ENCODE data around the gene SOX12. TPM values are rescaled to one million over a fixed set of nuclear protein-coding genes. Genes with fewer than 3 reads are reported as not detected.

Gene SOX12
- total RNA-seq (2021) (59.1 to 76.3 TPM (median 72.5 TPM) in 3 replicates), Bru-seq, nascent RNA (percentile 90 among the genes with signal in this experiment)
- long read RNA-seq, experiment 1, full-length matches to known transcripts: 109 of 109 reads
- long read RNA-seq, experiment 1, partial matches to known transcripts: 0 of 109 reads
- long read RNA-seq, experiment 1, other reads (novel, unspliced or antisense): 0 of 109 reads
- long read RNA-seq, experiment 2, full-length matches to known transcripts: 121 of 121 reads
- long read RNA-seq, experiment 2, partial matches to known transcripts: 0 of 121 reads
- long read RNA-seq, experiment 2, other reads (novel, unspliced or antisense): 0 of 121 reads
- long read RNA-seq, experiment 3, full-length matches to known transcripts: 1 of 1 reads
- long read RNA-seq, experiment 3, partial matches to known transcripts: 0 of 1 reads
- long read RNA-seq, experiment 3, other reads (novel, unspliced or antisense): 0 of 1 reads

GRCh38 chr20:325045-325888 lies at the start of gene SOX12:
SOX12 (plus strand) TSS chr20:325552; CDS start chr20:325925, 373 bp downstream.
- Mint-ChIP-seq H3K27me3 (ENCODE audit: low read depth) (no peaks in the 10 kb centered on the region), H3K36me3 (peaks cover 22% of the 10 kb centered on the region), H3K4me1 (peaks cover 57% of the 10 kb centered on the region), H3K4me3 (peak within 1 kb of the TSS; percentile 88), H3K27ac (peak within 1 kb of the TSS; percentile 99), H3K9me3 (peaks cover 4% of the 10 kb centered on the region)
- DNase-seq (ENCODE audit: low spot score) (peak; percentile 100), ATAC-seq (peak; percentile 61)
- POLR2A ChIA-PET: interaction anchor here (0.5 to 5.0 kb wide), 12 partner anchors 13 to 335 kb away, joined by 3 to 110 read pairs (median 6); partner anchors contain the start of genes NRSN2, TRIB3 and ZCCHC3
- CTCF ChIA-PET: interaction anchor here (0.6 to 3.9 kb wide), 10 partner anchors 8 to 59 kb away, joined by 3 to 55 read pairs (median 8); no protein-coding TSS in a partner anchor
- TF ChIP-seq OVOL2 (CRISPR knock-in tag; IDR thresholded peaks at IDR 0.05; ENCODE audit: borderline replicate concordance) (no peak), ARID4B (CRISPR knock-in tag; IDR thresholded peaks at IDR 0.05; ENCODE audit: borderline replicate concordance) (no peak; the same call in 1 of the 2 replicates), ZBTB21 (CRISPR knock-in tag; IDR thresholded peaks at IDR 0.05; ENCODE audit: borderline replicate concordance) (no peak), E2F4 (CRISPR knock-in tag; IDR thresholded peaks at IDR 0.05; ENCODE audit: borderline replicate concordance, low read depth) (no peak), CTCF (IDR thresholded peaks at IDR 0.05) (no peak), ZNF232 (CRISPR knock-in tag; IDR thresholded peaks at IDR 0.05) (no peak), ZNF219 (CRISPR knock-in tag; IDR thresholded peaks at IDR 0.05; ENCODE audit: borderline replicate concordance) (0 out of 2 replicates have a peak, but pooled peaks have one; percentile 28), ZNF121 (CRISPR knock-in tag; IDR thresholded peaks at IDR 0.05) (no peak), PRDM15 (CRISPR knock-in tag; IDR thresholded peaks at IDR 0.05) (no peak), ELF4 (CRISPR knock-in tag; IDR thresholded peaks at IDR 0.05; ENCODE audit: low read depth) (0 out of 2 replicates have a peak, but pooled peaks have one; percentile 27)
- TF ChIP-seq, protein P1, sequence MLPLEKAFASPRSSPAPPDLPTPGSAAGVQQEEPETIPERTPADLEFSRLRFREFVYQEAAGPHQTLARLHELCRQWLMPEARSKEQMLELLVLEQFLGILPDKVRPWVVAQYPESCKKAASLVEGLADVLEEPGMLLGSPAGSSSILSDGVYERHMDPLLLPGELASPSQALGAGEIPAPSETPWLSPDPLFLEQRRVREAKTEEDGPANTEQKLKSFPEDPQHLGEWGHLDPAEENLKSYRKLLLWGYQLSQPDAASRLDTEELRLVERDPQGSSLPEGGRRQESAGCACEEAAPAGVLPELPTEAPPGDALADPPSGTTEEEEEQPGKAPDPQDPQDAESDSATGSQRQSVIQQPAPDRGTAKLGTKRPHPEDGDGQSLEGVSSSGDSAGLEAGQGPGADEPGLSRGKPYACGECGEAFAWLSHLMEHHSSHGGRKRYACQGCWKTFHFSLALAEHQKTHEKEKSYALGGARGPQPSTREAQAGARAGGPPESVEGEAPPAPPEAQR (CRISPR knock-in tag; IDR thresholded peaks at IDR 0.05): no peak
- TF ChIP-seq, protein P2, sequence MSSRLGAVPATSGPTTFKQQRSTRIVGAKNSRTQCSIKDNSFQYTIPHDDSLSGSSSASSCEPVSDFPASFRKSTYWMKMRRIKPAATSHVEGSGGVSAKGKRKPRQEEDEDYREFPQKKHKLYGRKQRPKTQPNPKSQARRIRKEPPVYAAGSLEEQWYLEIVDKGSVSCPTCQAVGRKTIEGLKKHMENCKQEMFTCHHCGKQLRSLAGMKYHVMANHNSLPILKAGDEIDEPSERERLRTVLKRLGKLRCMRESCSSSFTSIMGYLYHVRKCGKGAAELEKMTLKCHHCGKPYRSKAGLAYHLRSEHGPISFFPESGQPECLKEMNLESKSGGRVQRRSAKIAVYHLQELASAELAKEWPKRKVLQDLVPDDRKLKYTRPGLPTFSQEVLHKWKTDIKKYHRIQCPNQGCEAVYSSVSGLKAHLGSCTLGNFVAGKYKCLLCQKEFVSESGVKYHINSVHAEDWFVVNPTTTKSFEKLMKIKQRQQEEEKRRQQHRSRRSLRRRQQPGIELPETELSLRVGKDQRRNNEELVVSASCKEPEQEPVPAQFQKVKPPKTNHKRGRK (CRISPR knock-in tag; IDR thresholded peaks at IDR 0.05; ENCODE audit: borderline replicate concordance): no peak
- TF ChIP-seq, protein P3, sequence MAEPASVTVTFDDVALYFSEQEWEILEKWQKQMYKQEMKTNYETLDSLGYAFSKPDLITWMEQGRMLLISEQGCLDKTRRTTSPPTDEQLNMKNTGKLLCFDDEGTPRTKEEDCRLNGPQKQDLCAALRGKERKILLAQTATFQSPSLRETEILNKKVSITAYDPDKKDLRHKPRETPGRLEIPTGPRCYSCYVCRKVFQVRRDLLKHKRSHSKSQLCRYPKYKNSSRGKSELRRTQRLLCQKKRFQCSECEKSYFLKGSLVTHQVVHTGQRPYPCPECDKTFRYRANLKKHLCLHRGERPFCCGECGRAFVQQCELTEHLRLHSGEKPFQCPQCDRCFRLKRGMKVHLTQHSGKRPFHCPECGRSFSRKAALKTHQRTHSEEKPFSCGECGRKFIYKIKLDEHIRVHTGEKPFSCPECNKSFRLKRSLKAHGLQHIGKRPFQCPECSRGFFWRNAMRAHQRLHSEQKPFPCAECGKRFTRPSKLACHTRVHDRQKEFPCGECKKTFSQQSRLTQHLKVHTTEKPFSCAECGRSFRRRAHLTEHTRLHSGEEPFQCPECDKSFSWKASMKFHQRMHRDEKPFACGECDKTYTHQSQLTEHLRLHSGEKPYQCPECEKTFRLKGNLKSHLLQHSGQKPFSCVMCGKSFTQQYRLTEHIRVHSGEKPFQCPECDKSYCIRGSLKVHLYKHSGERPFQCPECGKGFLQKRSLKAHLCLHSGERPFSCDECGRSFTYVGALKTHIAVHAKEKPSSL (CRISPR knock-in tag; conservative IDR thresholded peaks at IDR 0.05): no peak
- TF ChIP-seq, protein P4, sequence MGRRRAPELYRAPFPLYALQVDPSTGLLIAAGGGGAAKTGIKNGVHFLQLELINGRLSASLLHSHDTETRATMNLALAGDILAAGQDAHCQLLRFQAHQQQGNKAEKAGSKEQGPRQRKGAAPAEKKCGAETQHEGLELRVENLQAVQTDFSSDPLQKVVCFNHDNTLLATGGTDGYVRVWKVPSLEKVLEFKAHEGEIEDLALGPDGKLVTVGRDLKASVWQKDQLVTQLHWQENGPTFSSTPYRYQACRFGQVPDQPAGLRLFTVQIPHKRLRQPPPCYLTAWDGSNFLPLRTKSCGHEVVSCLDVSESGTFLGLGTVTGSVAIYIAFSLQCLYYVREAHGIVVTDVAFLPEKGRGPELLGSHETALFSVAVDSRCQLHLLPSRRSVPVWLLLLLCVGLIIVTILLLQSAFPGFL (CRISPR knock-in tag; IDR thresholded peaks at IDR 0.05; ENCODE audit: borderline replicate concordance): no peak

Measured in WTC11 (cell line).